ENCODE results near the gene PDK2.

DNA sequence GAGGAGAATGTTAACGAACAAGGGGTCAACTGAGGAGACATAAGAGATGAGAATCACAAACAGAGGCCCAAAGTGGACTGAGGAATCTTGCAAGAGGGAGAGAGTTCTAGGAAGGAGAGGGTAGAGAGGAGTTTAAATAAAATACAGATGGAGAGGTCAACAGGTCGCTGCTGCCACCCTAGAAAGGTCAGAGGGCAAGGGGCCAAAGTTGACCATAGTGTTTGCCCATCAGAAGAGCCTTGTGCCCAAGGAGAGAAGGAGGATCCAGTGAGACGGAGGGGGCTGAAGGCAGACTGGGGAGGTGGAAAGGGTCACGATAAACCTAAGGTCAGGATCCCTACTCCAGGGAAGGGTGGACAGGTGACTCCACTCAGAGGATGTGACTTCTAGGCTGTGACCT is 46.2 kb upstream of the PDK2 start:
- TF ChIP-seq TAF1 (IDR thresholded peaks at IDR 0.05; ENCODE audit: borderline replicate concordance, low read depth, low read length), result no peak
- TF ChIP-seq POLR2AphosphoS5 (IDR thresholded peaks at IDR 0.05; ENCODE audit: low read depth, low read length), result no peak
